SK-N-SH treated with all-trans-retinoic acid at 6 μM for 48 hours (cell line): ENCODE data around the gene PORCN.

Experiments used
- ARNTL ChIP-seq: fragments of 450-650 bp; formaldehyde crosslinking; IDR thresholded peaks from 2 replicates; pipeline ENCODE4 v1.5.0; 2020; ENCODE audit warnings: low read depth, mild to moderate bottlenecking, moderate library complexity, borderline replicate concordance
- BACH2 ChIP-seq: fragments of 250-450 bp; sonication (Bioruptor Pico); IDR thresholded peaks from 2 replicates; pipeline ENCODE4 v1.9.0; 2021; ENCODE audit warnings: mild to moderate bottlenecking, borderline replicate concordance
- CSDC2 ChIP-seq: fragments of 250-450 bp; sonication (Bioruptor Pico); IDR thresholded peaks from 2 replicates; pipeline ENCODE4 v1.5.0; 2020; ENCODE audit warnings: mild to moderate bottlenecking, moderate library complexity
- ESRRG ChIP-seq: fragments of 250-450 bp; sonication (Bioruptor Pico); IDR thresholded peaks from 2 replicates; pipeline ENCODE4 v1.6.1; 2021; ENCODE audit warnings: mild to moderate bottlenecking
- OSR1 ChIP-seq: fragments of 250-450 bp; sonication (Bioruptor Pico); IDR thresholded peaks from 2 replicates; pipeline ENCODE4 v1.8.0; 2022; ENCODE audit warnings: moderate library complexity, mild to moderate bottlenecking, inconsistent platforms
- TSHZ2 ChIP-seq: fragments of 250-450 bp; sonication (Bioruptor Pico); IDR thresholded peaks from 2 replicates; pipeline ENCODE4 v1.5.0; 2020; ENCODE audit warnings: mild to moderate bottlenecking, moderate library complexity
- ZC3H10 ChIP-seq: fragments of 250-450 bp; sonication (Bioruptor Pico); IDR thresholded peaks from 2 replicates; pipeline ENCODE4 v1.5.1; 2021; ENCODE audit warnings: mild to moderate bottlenecking, moderate library complexity
- ZFP30 ChIP-seq: fragments of 450-650 bp; formaldehyde crosslinking; IDR thresholded peaks from 2 replicates; pipeline ENCODE4 v1.5.0; 2022; ENCODE audit warnings: mild to moderate bottlenecking, moderate library complexity
- ZNF565 ChIP-seq: fragments of 450-650 bp; formaldehyde crosslinking; conservative IDR thresholded peaks from 2 replicates; pipeline ENCODE4 v1.5.0; 2020; ENCODE audit warnings: low read depth, mild to moderate bottlenecking, moderate library complexity
- TF ChIP-seq, protein P1 (sequence below): fragments of 250-450 bp; sonication (Bioruptor Pico); IDR thresholded peaks from 2 replicates; pipeline ENCODE4 v1.5.1; 2020; ENCODE audit warnings: low read depth, mild to moderate bottlenecking, moderate library complexity

DNA sequence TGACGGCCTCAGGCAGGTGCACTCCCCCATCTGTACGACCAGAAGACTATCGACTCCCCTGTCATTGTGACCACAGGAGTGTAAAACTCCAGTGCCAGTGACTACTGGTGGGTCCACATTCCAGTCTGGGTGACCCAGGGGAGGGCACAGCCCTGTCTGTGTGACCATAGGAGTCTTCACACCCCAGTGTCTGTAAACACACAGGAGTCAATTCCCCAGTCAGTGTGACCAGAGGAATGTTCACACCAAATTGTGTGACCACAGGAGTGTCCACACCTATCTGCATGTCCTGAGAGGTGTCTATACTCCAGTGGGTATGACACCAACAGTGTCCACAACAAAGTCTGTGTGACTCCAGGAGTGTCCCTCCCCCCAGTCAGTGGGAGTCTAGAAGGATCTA lies 20.8 kb upstream of the PORCN start:
- TF ChIP-seq ESRRG (CRISPR knock-in tag) (no peak), ZFP30 (no peak), ZNF565 (CRISPR knock-in tag) (no peak), ARNTL (CRISPR knock-in tag) (no peak), TSHZ2 (CRISPR knock-in tag) (no peak), ZC3H10 (no peak), OSR1 (CRISPR knock-in tag) (no peak), CSDC2 (no peak), BACH2 (CRISPR knock-in tag) (no peak)
- TF ChIP-seq, protein P1, sequence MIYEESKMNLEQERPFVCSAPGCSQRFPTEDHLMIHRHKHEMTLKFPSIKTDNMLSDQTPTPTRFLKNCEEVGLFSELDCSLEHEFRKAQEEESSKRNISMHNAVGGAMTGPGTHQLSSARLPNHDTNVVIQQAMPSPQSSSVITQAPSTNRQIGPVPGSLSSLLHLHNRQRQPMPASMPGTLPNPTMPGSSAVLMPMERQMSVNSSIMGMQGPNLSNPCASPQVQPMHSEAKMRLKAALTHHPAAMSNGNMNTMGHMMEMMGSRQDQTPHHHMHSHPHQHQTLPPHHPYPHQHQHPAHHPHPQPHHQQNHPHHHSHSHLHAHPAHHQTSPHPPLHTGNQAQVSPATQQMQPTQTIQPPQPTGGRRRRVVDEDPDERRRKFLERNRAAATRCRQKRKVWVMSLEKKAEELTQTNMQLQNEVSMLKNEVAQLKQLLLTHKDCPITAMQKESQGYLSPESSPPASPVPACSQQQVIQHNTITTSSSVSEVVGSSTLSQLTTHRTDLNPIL (CRISPR knock-in tag), result no peak
